HEK293 (cell line): ENCODE results near the gene CCT3.
A peak's percentile ranks its signal among the peaks of the same experiment; 100 is the strongest.

Source experiments
- AEBP2 ChIP-seq: fragments of 450-650 bp; formaldehyde crosslinking; IDR thresholded peaks from 2 replicates; pipeline ENCODE4 v1.5.1; 2016; ENCODE audit warnings: missing biosample characterization, missing genetic modification characterization, borderline replicate concordance
- GLI2 ChIP-seq: fragments of 450-650 bp; formaldehyde crosslinking; IDR thresholded peaks from 2 replicates; pipeline ENCODE4; 2017; ENCODE audit warnings: missing biosample characterization, missing genetic modification characterization, low read depth, borderline replicate concordance
- GLIS2 ChIP-seq: fragments of 450-650 bp; formaldehyde crosslinking; IDR thresholded peaks from 2 replicates; pipeline ENCODE4 v1.5.1; 2016; ENCODE audit warnings: missing biosample characterization, missing genetic modification characterization
- HIC1 ChIP-seq: fragments of 450-650 bp; formaldehyde crosslinking; IDR thresholded peaks from 2 replicates; pipeline ENCODE4 v1.5.1; 2016; ENCODE audit warnings: missing biosample characterization, missing genetic modification characterization
- KLF10 ChIP-seq: fragments of 450-650 bp; IDR thresholded peaks from 2 replicates; pipeline ENCODE4 v1.5.1; 2018; ENCODE audit warnings: missing biosample characterization, mild to moderate bottlenecking, missing genetic modification characterization
- PRDM10 ChIP-seq: fragments of 450-650 bp; formaldehyde crosslinking; IDR thresholded peaks from 2 replicates; pipeline ENCODE4 v1.5.1; 2016; ENCODE audit warnings: missing biosample characterization, missing genetic modification characterization
- SCRT2 ChIP-seq: fragments of 450-650 bp; formaldehyde crosslinking; IDR thresholded peaks from 2 replicates; pipeline ENCODE4 v1.5.1; 2016; ENCODE audit warnings: missing biosample characterization, missing genetic modification characterization
- YY1 ChIP-seq: fragments of 450-650 bp; formaldehyde crosslinking; IDR thresholded peaks from 2 replicates; pipeline ENCODE4 v1.5.1; 2018; ENCODE audit warnings: missing biosample characterization, missing genetic modification characterization
- ZBTB17 ChIP-seq: fragments of 450-650 bp; formaldehyde crosslinking; IDR thresholded peaks from 2 replicates; pipeline ENCODE4 v1.5.1; 2016; ENCODE audit warnings: missing biosample characterization, missing genetic modification characterization
- ZEB2 ChIP-seq: fragments of 450-650 bp; formaldehyde crosslinking; IDR thresholded peaks from 2 replicates; pipeline ENCODE4 v1.5.1; 2016; ENCODE audit warnings: missing biosample characterization, missing genetic modification characterization
- ZFHX2 ChIP-seq: fragments of 450-650 bp; formaldehyde crosslinking; conservative IDR thresholded peaks from 2 replicates; pipeline ENCODE4 v1.5.1; 2016; ENCODE audit warnings: missing biosample characterization, missing genetic modification characterization
- ZNF114 ChIP-seq: fragments of 450-650 bp; formaldehyde crosslinking; IDR thresholded peaks from 2 replicates; pipeline ENCODE4 v1.5.0; 2017; ENCODE audit warnings: missing biosample characterization, missing genetic modification characterization
- ZNF146 ChIP-seq: fragments of 450-650 bp; formaldehyde crosslinking; IDR thresholded peaks from 2 replicates; pipeline ENCODE4 v1.5.1; 2016; ENCODE audit warnings: missing biosample characterization, missing genetic modification characterization
- ZNF350 ChIP-seq: fragments of 450-650 bp; formaldehyde crosslinking; IDR thresholded peaks from 2 replicates; pipeline ENCODE4 v1.5.0; 2017; ENCODE audit warnings: missing biosample characterization, mild to moderate bottlenecking, missing genetic modification characterization
- ZNF391 ChIP-seq: fragments of 450-650 bp; formaldehyde crosslinking; IDR thresholded peaks from 2 replicates; pipeline ENCODE4 v1.5.1; 2016; ENCODE audit warnings: low read depth, missing biosample characterization, missing genetic modification characterization, borderline replicate concordance
- ZNF394 ChIP-seq: fragments of 450-650 bp; formaldehyde crosslinking; IDR thresholded peaks from 2 replicates; pipeline ENCODE4 v1.5.1; 2016; ENCODE audit warnings: missing biosample characterization, missing genetic modification characterization, mild to moderate bottlenecking, moderate library complexity, borderline replicate concordance
- ZNF785 ChIP-seq: fragments of 450-650 bp; formaldehyde crosslinking; IDR thresholded peaks from 2 replicates; pipeline ENCODE4 v1.5.1; 2016; ENCODE audit warnings: missing biosample characterization, missing genetic modification characterization
- TF ChIP-seq, protein P1 (sequence below): fragments of 450-650 bp; formaldehyde crosslinking; IDR thresholded peaks from 2 replicates; pipeline ENCODE4 v1.5.1; 2016; ENCODE audit warnings: missing biosample characterization, missing genetic modification characterization
- TF ChIP-seq, protein P2 (sequence below): fragments of 450-650 bp; formaldehyde crosslinking; IDR thresholded peaks from 2 replicates; pipeline ENCODE4 v1.5.1; 2016; ENCODE audit warnings: missing biosample characterization, missing genetic modification characterization
- TF ChIP-seq, protein P3 (sequence below): fragments of 450-650 bp; formaldehyde crosslinking; conservative IDR thresholded peaks from 2 replicates; pipeline ENCODE4 v1.5.1; 2016; ENCODE audit warnings: low read depth, missing biosample characterization, missing genetic modification characterization

Gene CCT3

DNA sequence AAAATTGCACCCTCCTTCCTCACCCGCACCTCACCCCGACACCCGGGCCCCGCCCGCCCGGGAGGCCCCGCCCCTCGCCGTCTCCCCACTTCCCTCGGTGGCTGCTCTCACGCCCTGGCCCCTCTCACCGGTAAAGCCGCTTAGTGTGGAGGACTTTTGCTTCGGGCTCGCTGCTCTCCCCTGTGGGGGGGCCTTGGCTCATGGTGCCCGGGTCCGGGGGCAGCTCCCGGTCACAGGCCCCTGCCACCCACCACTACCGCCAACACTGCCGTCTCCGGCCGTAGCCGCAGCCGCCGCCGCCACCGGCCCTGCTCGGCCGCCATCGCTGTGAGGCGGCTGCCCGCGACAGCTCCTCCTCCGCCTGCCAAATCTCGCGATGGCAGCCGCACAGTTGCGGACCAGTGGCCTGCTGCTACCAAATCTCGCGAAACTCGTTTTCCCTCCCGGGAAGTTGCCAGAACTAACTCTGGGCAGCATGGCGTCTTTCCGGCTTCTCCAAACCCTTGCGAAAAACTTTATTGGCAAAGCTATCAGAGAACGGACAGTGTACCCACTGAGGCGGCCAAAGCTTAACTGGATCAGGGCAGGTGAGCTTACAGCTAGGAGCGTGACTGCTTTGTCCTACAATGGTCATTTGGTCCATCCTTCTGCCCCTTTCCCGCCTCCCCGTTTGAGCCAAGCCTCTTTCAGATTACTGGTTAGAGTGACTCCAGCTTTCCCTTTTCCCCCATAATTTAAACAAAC, 55.4 kb downstream of the CCT3 start, which contains the start of gene SMG5 (continued):
- TF ChIP-seq ZNF391 (tag by site-specific recombination) = 0 out of 2 replicates have a peak, but pooled peaks have one; percentile 70
- no peak for TF ChIP-seq AEBP2
- peak; percentile 67; the same call in 1 of the 2 replicates for TF ChIP-seq GLIS2 (tag by site-specific recombination)
- TF ChIP-seq GLI2 (tag by site-specific recombination) = no peak
- peak; percentile 68 for TF ChIP-seq PRDM10 (tag by site-specific recombination)
- TF ChIP-seq KLF10 (tag by site-specific recombination) = 0 out of 2 replicates have a peak, but pooled peaks have one; percentile 47
- 0 out of 2 replicates have a peak, but pooled peaks have one; percentile 34 for TF ChIP-seq HIC1 (tag by site-specific recombination)
- TF ChIP-seq ZNF114 (tag by site-specific recombination) = no peak
- TF ChIP-seq, protein P1, sequence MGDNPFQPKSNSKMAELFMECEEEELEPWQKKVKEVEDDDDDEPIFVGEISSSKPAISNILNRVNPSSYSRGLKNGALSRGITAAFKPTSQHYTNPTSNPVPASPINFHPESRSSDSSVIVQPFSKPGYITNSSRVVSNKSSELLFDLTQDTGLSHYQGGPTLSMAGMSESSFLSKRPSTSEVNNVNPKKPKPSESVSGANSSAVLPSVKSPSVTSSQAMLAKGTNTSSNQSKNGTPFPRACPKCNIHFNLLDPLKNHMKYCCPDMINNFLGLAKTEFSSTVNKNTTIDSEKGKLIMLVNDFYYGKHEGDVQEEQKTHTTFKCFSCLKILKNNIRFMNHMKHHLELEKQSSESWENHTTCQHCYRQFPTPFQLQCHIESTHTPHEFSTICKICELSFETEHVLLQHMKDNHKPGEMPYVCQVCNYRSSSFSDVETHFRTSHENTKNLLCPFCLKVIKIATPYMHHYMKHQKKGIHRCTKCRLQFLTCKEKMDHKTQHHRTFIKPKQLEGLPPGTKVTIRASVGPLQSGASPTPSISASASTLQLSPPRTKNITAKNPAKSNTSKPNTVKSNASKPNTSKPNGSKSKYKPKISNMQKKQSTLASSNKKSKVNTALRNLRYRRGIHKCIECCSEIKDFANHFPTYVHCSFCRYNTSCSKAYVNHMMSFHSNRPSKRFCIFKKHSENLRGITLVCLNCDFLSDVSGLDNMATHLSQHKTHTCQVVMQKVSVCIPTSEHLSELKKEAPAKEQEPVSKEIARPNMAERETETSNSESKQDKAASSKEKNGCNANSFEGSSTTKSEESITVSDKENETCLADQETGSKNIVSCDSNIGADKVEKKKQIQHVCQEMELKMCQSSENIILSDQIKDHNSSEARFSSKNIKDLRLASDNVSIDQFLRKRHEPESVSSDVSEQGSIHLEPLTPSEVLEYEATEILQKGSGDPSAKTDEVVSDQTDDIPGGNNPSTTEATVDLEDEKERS = peak; percentile 53; the same call in 1 of the 2 replicates
- TF ChIP-seq ZNF146 (tag by site-specific recombination) = peak; percentile 33; the same call in 1 of the 2 replicates
- TF ChIP-seq, protein P2, sequence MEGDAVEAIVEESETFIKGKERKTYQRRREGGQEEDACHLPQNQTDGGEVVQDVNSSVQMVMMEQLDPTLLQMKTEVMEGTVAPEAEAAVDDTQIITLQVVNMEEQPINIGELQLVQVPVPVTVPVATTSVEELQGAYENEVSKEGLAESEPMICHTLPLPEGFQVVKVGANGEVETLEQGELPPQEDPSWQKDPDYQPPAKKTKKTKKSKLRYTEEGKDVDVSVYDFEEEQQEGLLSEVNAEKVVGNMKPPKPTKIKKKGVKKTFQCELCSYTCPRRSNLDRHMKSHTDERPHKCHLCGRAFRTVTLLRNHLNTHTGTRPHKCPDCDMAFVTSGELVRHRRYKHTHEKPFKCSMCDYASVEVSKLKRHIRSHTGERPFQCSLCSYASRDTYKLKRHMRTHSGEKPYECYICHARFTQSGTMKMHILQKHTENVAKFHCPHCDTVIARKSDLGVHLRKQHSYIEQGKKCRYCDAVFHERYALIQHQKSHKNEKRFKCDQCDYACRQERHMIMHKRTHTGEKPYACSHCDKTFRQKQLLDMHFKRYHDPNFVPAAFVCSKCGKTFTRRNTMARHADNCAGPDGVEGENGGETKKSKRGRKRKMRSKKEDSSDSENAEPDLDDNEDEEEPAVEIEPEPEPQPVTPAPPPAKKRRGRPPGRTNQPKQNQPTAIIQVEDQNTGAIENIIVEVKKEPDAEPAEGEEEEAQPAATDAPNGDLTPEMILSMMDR (tag by site-specific recombination) = no peak
- TF ChIP-seq ZBTB17 (tag by site-specific recombination) = peak; percentile 96
- peak; percentile 71 for TF ChIP-seq ZFHX2 (tag by site-specific recombination)
- TF ChIP-seq SCRT2 = 0 out of 2 replicates have a peak, but pooled peaks have one; percentile 26
- TF ChIP-seq ZNF394 (tag by site-specific recombination) = peak; percentile 92
- TF ChIP-seq YY1 = peak; percentile 100
- TF ChIP-seq ZEB2 (tag by site-specific recombination) = peak; percentile 89; the same call in 1 of the 2 replicates
- TF ChIP-seq, protein P3, sequence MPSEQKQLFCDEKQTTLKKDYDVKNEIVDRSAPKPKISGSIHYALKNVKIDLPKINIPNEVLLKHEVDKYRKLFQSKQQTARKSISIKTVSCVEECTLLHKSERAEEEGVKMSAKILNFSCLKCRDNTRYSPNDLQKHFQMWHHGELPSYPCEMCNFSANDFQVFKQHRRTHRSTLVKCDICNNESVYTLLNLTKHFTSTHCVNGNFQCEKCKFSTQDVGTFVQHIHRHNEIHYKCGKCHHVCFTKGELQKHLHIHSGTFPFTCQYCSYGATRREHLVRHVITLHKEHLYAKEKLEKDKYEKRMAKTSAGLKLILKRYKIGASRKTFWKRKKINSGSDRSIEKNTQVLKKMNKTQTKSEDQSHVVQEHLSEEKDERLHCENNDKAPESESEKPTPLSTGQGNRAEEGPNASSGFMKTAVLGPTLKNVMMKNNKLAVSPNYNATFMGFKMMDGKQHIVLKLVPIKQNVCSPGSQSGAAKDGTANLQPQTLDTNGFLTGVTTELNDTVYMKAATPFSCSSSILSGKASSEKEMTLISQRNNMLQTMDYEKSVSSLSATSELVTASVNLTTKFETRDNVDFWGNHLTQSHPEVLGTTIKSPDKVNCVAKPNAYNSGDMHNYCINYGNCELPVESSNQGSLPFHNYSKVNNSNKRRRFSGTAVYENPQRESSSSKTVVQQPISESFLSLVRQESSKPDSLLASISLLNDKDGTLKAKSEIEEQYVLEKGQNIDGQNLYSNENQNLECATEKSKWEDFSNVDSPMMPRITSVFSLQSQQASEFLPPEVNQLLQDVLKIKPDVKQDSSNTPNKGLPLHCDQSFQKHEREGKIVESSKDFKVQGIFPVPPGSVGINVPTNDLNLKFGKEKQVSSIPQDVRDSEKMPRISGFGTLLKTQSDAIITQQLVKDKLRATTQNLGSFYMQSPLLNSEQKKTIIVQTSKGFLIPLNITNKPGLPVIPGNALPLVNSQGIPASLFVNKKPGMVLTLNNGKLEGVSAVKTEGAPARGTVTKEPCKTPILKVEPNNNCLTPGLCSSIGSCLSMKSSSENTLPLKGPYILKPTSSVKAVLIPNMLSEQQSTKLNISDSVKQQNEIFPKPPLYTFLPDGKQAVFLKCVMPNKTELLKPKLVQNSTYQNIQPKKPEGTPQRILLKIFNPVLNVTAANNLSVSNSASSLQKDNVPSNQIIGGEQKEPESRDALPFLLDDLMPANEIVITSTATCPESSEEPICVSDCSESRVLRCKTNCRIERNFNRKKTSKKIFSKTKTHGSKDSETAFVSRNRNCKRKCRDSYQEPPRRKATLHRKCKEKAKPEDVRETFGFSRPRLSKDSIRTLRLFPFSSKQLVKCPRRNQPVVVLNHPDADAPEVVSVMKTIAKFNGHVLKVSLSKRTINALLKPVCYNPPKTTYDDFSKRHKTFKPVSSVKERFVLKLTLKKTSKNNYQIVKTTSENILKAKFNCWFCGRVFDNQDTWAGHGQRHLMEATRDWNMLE (tag by site-specific recombination) = peak; percentile 72; the same call in 1 of the 2 replicates
- no peak for TF ChIP-seq ZNF350 (tag by site-specific recombination)
- TF ChIP-seq ZNF785 (tag by site-specific recombination) = 0 out of 2 replicates have a peak, but pooled peaks have one; percentile 73
